K562 (cell line): ENCODE measurements around the gene DGKZ. TPM values are rescaled to one million over a fixed set of nuclear protein-coding genes. Genes with fewer than 3 reads are reported as not detected.

Source experiments
- CC2D1A ChIP-seq: fragments of 450-650 bp; IDR thresholded peaks from 2 replicates; pipeline ENCODE4 v1.6.1; 2017; ENCODE audit warnings: mild to moderate bottlenecking
- CHCHD3 ChIP-seq: fragments of 250-450 bp; sonication (Bioruptor Pico); IDR thresholded peaks from 2 replicates; pipeline ENCODE4 v2.1.2; 2022; ENCODE audit warnings: mild to moderate bottlenecking
- KLF1 ChIP-seq: fragments of 450-650 bp; IDR thresholded peaks from 2 replicates; pipeline ENCODE4 v1.6.1; 2016; ENCODE audit warnings: missing genetic modification characterization, missing compliant biosample characterization
- SMAD4 ChIP-seq: fragments of 250-450 bp; sonication (Bioruptor Pico); conservative IDR thresholded peaks from 2 replicates; pipeline ENCODE4 v1.8.0; 2021; ENCODE audit warnings: inconsistent platforms, mild to moderate bottlenecking, moderate library complexity
- SMARCA5 ChIP-seq: fragments of 450-650 bp; IDR thresholded peaks from 2 replicates; pipeline ENCODE4 v1.6.1; 2016
- ZBTB33 ChIP-seq: sonication (generic); formaldehyde crosslinking; IDR thresholded peaks from 2 replicates; pipeline ENCODE4 v1.8.1; 2023; ENCODE audit warnings: mild to moderate bottlenecking, missing genetic modification reagents
- ZNF507 ChIP-seq: conservative IDR thresholded peaks from 2 replicates; pipeline ENCODE4 v1.6.1; 2017; ENCODE audit warnings: missing genetic modification characterization, missing compliant biosample characterization
- ZNF583 ChIP-seq: fragments of 250-450 bp; sonication (Bioruptor Pico); IDR thresholded peaks from 2 replicates; pipeline ENCODE4 v1.4.0; 2020
- polyA plus RNA-seq, 8 experiments: library from polyadenylated mRNA; depleted of rRNA in 4 of 8; stranded (reverse) in 5 of 8; unstranded in 3 of 8; fragments of >200 nt; fragmentation: Nextera tagmentation in 2 of 8; fragmentation: Illumina TruSeq in 1 of 8; extraction: Ambion mirVana in 2 of 8; extraction: Trizol in 1 of 8; gene quantifications; 2 replicates each; pipeline versions ENCODE4 v1.2.1 to v1.2.3, GENCODE V29; 2011 to 2014; ENCODE audit warnings: inconsistent platforms in 1 of 8, missing spikeins in 1 of 8
- total RNA-seq, 7 experiments: library from RNA; depleted of rRNA in 6 of 7; stranded (reverse); fragments of >200 nt in 6 of 7; fragmentation: Illumina TruSeq in 2 of 7; extraction: Trizol in 2 of 7; gene quantifications; 2 replicates each; pipeline versions ENCODE4 v1.2.1 to v1.2.3, GENCODE V29; 2011 to 2021; ENCODE audit warnings: low replicate concordance in 1 of 7
- TF ChIP-seq, protein P1 (sequence below): IDR thresholded peaks from 2 replicates; pipeline ENCODE4 v1.6.1; 2011; ENCODE audit warnings: borderline replicate concordance, low read depth, mild to moderate bottlenecking, moderate library complexity, low read length; ENCODE audit not compliant: insufficient read depth, poor library complexity, severe bottlenecking
- TF ChIP-seq, protein P2 (sequence below): sonication (generic); formaldehyde crosslinking; IDR thresholded peaks from 2 replicates; pipeline ENCODE4 v1.8.0; 2023; ENCODE audit warnings: mild to moderate bottlenecking, missing genetic modification reagents
- TF ChIP-seq, protein P3 (sequence below): conservative IDR thresholded peaks from 2 replicates; pipeline ENCODE4 v1.6.1; 2011; ENCODE audit warnings: low read depth, mild to moderate bottlenecking, low read length; ENCODE audit not compliant: control insufficient read depth
- TF ChIP-seq, protein P4 (sequence below): fragments of 450-650 bp; IDR thresholded peaks from 2 replicates; pipeline ENCODE4 v1.6.1; 2018; ENCODE audit warnings: mild to moderate bottlenecking, low read depth; ENCODE audit not compliant: partially characterized antibody

DGKZ gene
- total and polyA plus RNA-seq, 9 of the 15 experiments (the other 6 are each of a cell fraction or from before 2014, with no cell fraction given), result 0.51 to 100 (median 44.2) TPM

DNA sequence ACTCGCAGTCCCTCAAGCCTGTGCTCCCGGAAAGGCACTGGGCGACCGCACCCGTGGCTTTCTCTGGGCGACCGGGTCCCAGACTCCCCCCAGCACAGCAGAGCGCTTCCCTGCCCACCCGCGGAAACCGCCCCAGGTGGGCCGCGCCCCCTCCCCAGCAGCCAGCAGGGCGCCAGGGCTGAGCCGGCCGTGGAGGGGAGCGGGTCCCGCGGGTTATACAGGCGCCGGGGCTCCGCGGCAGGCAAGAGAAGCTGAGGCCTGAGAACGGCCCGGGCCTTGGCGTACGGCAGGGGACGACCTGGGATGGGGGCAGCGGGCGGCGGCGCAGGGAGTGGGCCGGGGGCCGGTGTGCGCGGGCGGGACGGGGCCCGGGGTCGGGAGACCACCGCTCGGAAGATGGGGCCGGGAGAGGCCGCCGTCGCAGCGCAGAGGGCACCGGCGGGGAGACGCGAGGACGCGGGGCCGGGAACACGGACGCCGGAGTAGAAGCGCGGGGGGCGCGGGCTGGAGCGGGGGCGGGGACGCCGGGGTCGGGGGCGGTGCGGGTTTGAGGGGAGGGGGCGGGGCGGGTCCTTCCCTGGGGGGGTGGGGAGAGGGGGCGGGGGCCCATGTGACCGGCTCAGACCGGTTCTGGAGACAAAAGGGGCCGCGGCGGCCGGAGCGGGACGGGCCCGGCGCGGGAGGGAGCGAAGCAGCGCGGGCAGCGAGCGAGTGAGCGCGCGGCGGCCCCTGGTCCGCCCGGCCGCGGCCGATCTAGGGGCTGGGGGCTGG is 34.0 kb downstream of the DGKZ start, which contains the start of gene MDK (continued):
- no peak; the same call in 1 of the 2 replicates for TF ChIP-seq SMAD4
- TF ChIP-seq, protein P1, sequence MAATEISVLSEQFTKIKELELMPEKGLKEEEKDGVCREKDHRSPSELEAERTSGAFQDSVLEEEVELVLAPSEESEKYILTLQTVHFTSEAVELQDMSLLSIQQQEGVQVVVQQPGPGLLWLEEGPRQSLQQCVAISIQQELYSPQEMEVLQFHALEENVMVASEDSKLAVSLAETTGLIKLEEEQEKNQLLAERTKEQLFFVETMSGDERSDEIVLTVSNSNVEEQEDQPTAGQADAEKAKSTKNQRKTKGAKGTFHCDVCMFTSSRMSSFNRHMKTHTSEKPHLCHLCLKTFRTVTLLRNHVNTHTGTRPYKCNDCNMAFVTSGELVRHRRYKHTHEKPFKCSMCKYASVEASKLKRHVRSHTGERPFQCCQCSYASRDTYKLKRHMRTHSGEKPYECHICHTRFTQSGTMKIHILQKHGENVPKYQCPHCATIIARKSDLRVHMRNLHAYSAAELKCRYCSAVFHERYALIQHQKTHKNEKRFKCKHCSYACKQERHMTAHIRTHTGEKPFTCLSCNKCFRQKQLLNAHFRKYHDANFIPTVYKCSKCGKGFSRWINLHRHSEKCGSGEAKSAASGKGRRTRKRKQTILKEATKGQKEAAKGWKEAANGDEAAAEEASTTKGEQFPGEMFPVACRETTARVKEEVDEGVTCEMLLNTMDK, result no peak
- TF ChIP-seq KLF1, result no peak
- no peak for TF ChIP-seq SMARCA5
- no peak for TF ChIP-seq ZNF507 (tag)
- TF ChIP-seq, protein P2, sequence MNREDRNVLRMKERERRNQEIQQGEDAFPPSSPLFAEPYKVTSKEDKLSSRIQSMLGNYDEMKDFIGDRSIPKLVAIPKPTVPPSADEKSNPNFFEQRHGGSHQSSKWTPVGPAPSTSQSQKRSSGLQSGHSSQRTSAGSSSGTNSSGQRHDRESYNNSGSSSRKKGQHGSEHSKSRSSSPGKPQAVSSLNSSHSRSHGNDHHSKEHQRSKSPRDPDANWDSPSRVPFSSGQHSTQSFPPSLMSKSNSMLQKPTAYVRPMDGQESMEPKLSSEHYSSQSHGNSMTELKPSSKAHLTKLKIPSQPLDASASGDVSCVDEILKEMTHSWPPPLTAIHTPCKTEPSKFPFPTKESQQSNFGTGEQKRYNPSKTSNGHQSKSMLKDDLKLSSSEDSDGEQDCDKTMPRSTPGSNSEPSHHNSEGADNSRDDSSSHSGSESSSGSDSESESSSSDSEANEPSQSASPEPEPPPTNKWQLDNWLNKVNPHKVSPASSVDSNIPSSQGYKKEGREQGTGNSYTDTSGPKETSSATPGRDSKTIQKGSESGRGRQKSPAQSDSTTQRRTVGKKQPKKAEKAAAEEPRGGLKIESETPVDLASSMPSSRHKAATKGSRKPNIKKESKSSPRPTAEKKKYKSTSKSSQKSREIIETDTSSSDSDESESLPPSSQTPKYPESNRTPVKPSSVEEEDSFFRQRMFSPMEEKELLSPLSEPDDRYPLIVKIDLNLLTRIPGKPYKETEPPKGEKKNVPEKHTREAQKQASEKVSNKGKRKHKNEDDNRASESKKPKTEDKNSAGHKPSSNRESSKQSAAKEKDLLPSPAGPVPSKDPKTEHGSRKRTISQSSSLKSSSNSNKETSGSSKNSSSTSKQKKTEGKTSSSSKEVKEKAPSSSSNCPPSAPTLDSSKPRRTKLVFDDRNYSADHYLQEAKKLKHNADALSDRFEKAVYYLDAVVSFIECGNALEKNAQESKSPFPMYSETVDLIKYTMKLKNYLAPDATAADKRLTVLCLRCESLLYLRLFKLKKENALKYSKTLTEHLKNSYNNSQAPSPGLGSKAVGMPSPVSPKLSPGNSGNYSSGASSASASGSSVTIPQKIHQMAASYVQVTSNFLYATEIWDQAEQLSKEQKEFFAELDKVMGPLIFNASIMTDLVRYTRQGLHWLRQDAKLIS, result peak; percentile 61; the same call in 1 of the 2 replicates
- no peak for TF ChIP-seq CC2D1A
- no peak for TF ChIP-seq ZBTB33 (CRISPR knock-in tag)
- TF ChIP-seq CHCHD3, result no peak
- TF ChIP-seq, protein P3, sequence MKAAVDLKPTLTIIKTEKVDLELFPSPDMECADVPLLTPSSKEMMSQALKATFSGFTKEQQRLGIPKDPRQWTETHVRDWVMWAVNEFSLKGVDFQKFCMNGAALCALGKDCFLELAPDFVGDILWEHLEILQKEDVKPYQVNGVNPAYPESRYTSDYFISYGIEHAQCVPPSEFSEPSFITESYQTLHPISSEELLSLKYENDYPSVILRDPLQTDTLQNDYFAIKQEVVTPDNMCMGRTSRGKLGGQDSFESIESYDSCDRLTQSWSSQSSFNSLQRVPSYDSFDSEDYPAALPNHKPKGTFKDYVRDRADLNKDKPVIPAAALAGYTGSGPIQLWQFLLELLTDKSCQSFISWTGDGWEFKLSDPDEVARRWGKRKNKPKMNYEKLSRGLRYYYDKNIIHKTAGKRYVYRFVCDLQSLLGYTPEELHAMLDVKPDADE, result peak; percentile 14; the same call in 1 of the 2 replicates
- TF ChIP-seq ZNF583 (CRISPR knock-in tag), result no peak
- TF ChIP-seq, protein P4, sequence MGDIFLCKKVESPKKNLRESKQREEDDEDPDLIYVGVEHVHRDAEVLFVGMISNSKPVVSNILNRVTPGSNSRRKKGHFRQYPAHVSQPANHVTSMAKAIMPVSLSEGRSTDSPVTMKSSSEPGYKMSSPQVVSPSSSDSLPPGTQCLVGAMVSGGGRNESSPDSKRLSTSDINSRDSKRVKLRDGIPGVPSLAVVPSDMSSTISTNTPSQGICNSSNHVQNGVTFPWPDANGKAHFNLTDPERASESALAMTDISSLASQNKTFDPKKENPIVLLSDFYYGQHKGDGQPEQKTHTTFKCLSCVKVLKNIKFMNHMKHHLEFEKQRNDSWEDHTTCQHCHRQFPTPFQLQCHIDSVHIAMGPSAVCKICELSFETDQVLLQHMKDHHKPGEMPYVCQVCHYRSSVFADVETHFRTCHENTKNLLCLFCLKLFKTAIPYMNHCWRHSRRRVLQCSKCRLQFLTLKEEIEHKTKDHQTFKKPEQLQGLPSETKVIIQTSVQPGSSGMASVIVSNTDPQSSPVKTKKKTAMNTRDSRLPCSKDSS, result no peak
